DND-41 (cell line): ENCODE results near the gene PPIF.

ENCODE experiments used
- ATAC-seq: fragments of 200-7000 bp; cut with Tn5 transposase; 3 replicates; pipeline ENCODE4 v1.9.1; 2021; ENCODE audit warnings: low read depth; ENCODE audit not compliant: insufficient read depth
- DNase-seq: peaks from one replicate; pipeline ENCODE4 v3.0.0-alpha.2; 2020
- H2AFZ ChIP-seq: 2 replicates; pipeline ENCODE4 v1.6.0; 2012; ENCODE audit warnings: low read depth, low read length
- H3K27ac ChIP-seq: 2 replicates; pipeline ENCODE4 v1.5.1; 2012; ENCODE audit warnings: low read length, inconsistent platforms
- H3K27me3 ChIP-seq: fragments of 200-600 bp; sonication (generic); 2 replicates; pipeline ENCODE4 v1.6.0; 2012; ENCODE audit warnings: low read length, mild to moderate bottlenecking, inconsistent platforms; ENCODE audit not compliant: insufficient read depth, poor library complexity
- H3K36me3 ChIP-seq: 2 replicates; pipeline ENCODE4 v1.5.1; 2012; ENCODE audit warnings: low read length, inconsistent platforms; ENCODE audit not compliant: insufficient read depth
- H3K4me1 ChIP-seq: 2 replicates; pipeline ENCODE4 v1.5.1; 2012; ENCODE audit warnings: mild to moderate bottlenecking, low read length; ENCODE audit not compliant: insufficient read depth
- H3K4me2 ChIP-seq: 2 replicates; pipeline ENCODE4 v1.6.0; 2012; ENCODE audit warnings: mild to moderate bottlenecking, moderate library complexity, low read length, inconsistent platforms; ENCODE audit not compliant: insufficient read depth
- H3K4me3 ChIP-seq, 2 experiments: fragments of 200-600 bp in 1 of 2; shearing (Covaris generic) in 1 of 2; 2 replicates each; pipeline ENCODE4 v1.5.1; 2012 to 2016; ENCODE audit warnings: inconsistent platforms in 2 of 2, low read length in 2 of 2, mild to moderate bottlenecking in 2 of 2, low read depth in 1 of 2, moderate library complexity in 1 of 2
- H3K79me2 ChIP-seq: 2 replicates; pipeline ENCODE4 v1.6.0; 2012; ENCODE audit warnings: low read length, inconsistent platforms; ENCODE audit not compliant: insufficient read depth
- H3K9ac ChIP-seq: 2 replicates; pipeline ENCODE4 v1.6.0; 2012; ENCODE audit warnings: low read depth, mild to moderate bottlenecking, inconsistent platforms, low read length, moderate library complexity
- H3K9me3 ChIP-seq: 2 replicates; pipeline ENCODE4 v1.5.1; 2012; ENCODE audit warnings: low read length, moderate library complexity, mild to moderate bottlenecking, inconsistent platforms; ENCODE audit not compliant: insufficient read depth, severe bottlenecking
- H4K20me1 ChIP-seq: 2 replicates; pipeline ENCODE4 v1.6.0; 2012; ENCODE audit warnings: low read length; ENCODE audit not compliant: insufficient read depth
- EZH2 ChIP-seq: IDR thresholded peaks from 3 replicates; pipeline ENCODE4 v1.6.1; 2012; ENCODE audit warnings: borderline replicate concordance, low read depth, mild to moderate bottlenecking, moderate library complexity, low read length, inconsistent platforms; ENCODE audit not compliant: severe bottlenecking
- TF ChIP-seq, protein P1 (sequence below): IDR thresholded peaks from 2 replicates; pipeline ENCODE4 v1.5.1; 2012; ENCODE audit warnings: borderline replicate concordance, low read length, moderate library complexity, mild to moderate bottlenecking; ENCODE audit not compliant: poor library complexity, severe bottlenecking; ENCODE audit errors: extremely low read depth

The PPIF gene

DNA sequence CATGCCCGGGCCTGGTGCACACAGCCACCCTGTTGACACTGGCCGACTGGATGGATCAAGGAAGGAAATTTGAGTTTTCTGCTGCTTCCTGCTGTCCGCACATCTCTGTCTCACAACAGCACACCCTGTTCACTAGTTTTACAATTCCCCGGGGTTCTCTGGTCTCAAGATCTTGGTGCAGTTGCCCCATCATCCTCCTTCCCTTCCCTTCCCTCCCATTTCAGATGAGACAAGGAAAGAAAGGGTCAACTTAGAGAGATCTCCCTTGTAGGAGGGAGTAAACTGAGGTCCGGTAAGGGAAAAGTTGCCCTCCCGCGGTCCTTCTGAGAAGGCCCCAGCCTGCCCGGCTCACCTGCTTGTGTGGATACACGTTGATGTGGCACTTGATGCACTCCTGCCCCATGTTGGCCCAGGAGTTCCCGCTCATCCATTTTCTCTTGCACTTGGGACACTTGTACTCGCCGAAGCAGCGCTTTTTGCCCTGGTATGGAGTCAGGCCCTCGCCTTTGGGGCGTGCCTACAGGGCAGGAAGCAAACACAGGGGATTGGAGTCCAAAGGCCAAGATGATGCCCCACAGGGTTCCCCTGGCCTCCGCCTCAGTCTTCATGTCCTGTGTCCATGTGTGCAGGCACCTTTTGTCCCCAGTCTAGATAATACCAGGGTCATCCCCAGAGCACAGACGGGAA lies 46.8 kb downstream of the PPIF start:
- H3K27ac ChIP-seq = no peak overlapping the region
- H3K4me2 ChIP-seq = no peak overlapping the region
- H2AFZ ChIP-seq = no peak overlapping the region
- H3K4me1 ChIP-seq = peaks cover 3% of the 10 kb centered on the region; the same call in 1 of the 2 replicates
- no peaks in the 10 kb centered on the region for H3K9me3 ChIP-seq
- peaks cover 5% of the 10 kb centered on the region; the same call in 1 of the 2 replicates for H4K20me1 ChIP-seq
- DNase-seq (no peak), ATAC-seq (no peak)
- no peaks in the 10 kb centered on the region for H3K36me3 ChIP-seq
- TF ChIP-seq EZH2 = no peak
- TF ChIP-seq, protein P1, sequence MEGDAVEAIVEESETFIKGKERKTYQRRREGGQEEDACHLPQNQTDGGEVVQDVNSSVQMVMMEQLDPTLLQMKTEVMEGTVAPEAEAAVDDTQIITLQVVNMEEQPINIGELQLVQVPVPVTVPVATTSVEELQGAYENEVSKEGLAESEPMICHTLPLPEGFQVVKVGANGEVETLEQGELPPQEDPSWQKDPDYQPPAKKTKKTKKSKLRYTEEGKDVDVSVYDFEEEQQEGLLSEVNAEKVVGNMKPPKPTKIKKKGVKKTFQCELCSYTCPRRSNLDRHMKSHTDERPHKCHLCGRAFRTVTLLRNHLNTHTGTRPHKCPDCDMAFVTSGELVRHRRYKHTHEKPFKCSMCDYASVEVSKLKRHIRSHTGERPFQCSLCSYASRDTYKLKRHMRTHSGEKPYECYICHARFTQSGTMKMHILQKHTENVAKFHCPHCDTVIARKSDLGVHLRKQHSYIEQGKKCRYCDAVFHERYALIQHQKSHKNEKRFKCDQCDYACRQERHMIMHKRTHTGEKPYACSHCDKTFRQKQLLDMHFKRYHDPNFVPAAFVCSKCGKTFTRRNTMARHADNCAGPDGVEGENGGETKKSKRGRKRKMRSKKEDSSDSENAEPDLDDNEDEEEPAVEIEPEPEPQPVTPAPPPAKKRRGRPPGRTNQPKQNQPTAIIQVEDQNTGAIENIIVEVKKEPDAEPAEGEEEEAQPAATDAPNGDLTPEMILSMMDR = no peak
- H3K79me2 ChIP-seq = no peaks in the 10 kb centered on the region
- no peak overlapping the region for H3K9ac ChIP-seq
- no peaks in the 10 kb centered on the region for H3K27me3 ChIP-seq
- H3K4me3 ChIP-seq = no peak overlapping the region

DNA sequence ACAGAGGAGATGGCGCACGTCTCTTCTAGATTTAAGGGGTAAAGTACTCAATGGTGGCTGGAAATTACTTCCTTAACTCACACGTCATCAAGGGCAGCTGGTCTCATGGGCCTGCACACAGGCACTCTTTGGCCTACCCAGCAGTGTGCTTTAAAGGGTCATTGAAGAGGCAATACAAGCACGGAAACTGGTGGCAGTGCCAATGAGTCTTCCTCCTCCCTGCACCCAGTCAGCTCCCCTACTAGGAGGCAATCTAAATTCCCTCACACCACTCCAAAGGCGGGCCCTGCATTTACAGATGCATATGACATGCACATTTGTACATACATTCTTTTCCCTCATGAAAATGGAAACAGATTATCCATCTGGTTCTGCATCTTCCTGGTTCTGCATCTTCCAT lies 47.4 kb downstream of the PPIF start:
- H3K36me3 ChIP-seq = no peaks in the 10 kb centered on the region

DNA sequence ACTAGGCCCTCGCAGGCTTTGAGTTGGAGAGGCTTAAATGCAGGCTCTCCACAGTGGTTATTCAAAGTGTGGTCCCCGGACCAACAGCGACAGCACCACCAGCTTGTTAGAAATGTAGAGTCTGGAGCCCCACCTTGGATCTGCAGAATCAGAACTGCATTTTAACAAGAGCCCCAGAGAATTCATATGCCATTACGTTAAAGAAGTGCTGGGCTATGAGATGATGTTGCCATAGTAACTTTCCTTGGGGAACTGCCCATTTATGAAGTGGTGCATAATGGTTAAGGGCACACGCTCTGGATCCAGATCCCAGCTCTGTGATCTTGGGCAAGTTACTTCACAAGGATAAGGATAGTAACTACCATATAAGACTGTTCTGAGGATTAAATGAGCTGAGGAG lies 49.3 kb downstream of the PPIF start:
- no peaks in the 10 kb centered on the region for H3K4me1 ChIP-seq
- no peak for TF ChIP-seq EZH2
- TF ChIP-seq, protein P1 = no peak

More for the DNA sequence above, 47.4 kb downstream of the PPIF start:
- DNase-seq (no peak), ATAC-seq (no peak)
- TF ChIP-seq, protein P1 = no peak
- no peak for TF ChIP-seq EZH2
- Histone ChIP-seq H3K27me3 (no peaks in the 10 kb centered on the region), H3K4me1 (no peaks in the 10 kb centered on the region), H3K4me2 (no peak overlapping the region), H3K9me3 (no peaks in the 10 kb centered on the region), H3K4me3 (no peak overlapping the region), H3K9ac (no peak overlapping the region), H4K20me1 (peaks cover 5% of the 10 kb centered on the region), H2AFZ (no peak overlapping the region), H3K27ac (no peak overlapping the region), H3K79me2 (no peaks in the 10 kb centered on the region)

More for the DNA sequence above, 49.3 kb downstream of the PPIF start:
- no peak overlapping the region for H3K4me2 ChIP-seq
- H3K27me3 ChIP-seq = no peaks in the 10 kb centered on the region
- H3K36me3 ChIP-seq = no peaks in the 10 kb centered on the region
- no peak overlapping the region for H3K27ac ChIP-seq
- no peak overlapping the region for H3K4me3 ChIP-seq
- ATAC-seq (no peak), DNase-seq (no peak)
- no peaks in the 10 kb centered on the region for H3K9me3 ChIP-seq
- H2AFZ ChIP-seq = no peak overlapping the region
- H4K20me1 ChIP-seq = peaks cover 5% of the 10 kb centered on the region
- no peaks in the 10 kb centered on the region for H3K79me2 ChIP-seq
- H3K9ac ChIP-seq = no peak overlapping the region
